ENCODE data around the gene TAPBP.

DNA sequence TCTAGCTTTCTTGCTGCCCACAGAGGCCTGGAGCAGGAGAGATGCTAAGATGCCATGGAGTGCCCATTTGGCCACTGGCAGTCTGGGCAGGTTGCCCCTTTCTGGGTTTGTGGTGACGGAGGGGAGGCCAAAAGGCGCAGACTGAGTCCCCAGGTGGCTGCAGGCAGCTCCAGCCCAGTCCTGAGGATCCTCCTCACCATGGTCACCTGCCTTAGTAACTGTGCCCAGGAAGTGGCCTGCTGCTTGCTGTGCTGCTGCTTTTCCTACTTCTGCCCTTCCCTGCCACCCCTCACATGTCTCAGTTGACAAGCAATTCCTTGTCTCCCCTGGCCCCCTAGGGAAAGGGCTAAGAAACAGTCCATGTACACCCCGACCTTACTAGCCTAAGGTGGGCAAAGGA is 42.4 kb upstream of the TAPBP start:
- TF ChIP-seq YY1 (IDR thresholded peaks at IDR 0.05; ENCODE audit: low read depth, low read length) (no peak), SP1 (IDR thresholded peaks at IDR 0.05; ENCODE audit: low read depth, low read length) (no peak), POLR2A (IDR thresholded peaks at IDR 0.05; ENCODE audit: control extremely low read depth in 1 of 2, low read depth in 2 of 2, low read length in 2 of 2) (no peak), SIN3A (conservative IDR thresholded peaks at IDR 0.05 in 1 of 2, IDR thresholded peaks at IDR 0.05 in 1 of 2; ENCODE audit: low read depth in 1 of 2, low read length in 2 of 2) (no peak), POLR2AphosphoS5 (IDR thresholded peaks at IDR 0.05; ENCODE audit: low read depth, low read length) (no peak), ZNF274 (IDR thresholded peaks at IDR 0.05; ENCODE audit: borderline replicate concordance, extremely low read depth, low read length) (no peak), EZH2 (IDR thresholded peaks at IDR 0.05; ENCODE audit: low read depth, low read length, severe bottlenecking) (no peak), RAD21 (IDR thresholded peaks at IDR 0.05 in 1 of 2, conservative IDR thresholded peaks at IDR 0.05 in 1 of 2; ENCODE audit: low read depth in 2 of 2, low read length in 2 of 2) (no peak), TAF1 (IDR thresholded peaks at IDR 0.05; ENCODE audit: low read depth, low read length) (no peak), GABPA (IDR thresholded peaks at IDR 0.05; ENCODE audit: borderline replicate concordance, insufficient read depth, low read length) (no peak), SIRT6 (IDR thresholded peaks at IDR 0.05; ENCODE audit: low read length) (no peak)
- TF ChIP-seq, protein P1, sequence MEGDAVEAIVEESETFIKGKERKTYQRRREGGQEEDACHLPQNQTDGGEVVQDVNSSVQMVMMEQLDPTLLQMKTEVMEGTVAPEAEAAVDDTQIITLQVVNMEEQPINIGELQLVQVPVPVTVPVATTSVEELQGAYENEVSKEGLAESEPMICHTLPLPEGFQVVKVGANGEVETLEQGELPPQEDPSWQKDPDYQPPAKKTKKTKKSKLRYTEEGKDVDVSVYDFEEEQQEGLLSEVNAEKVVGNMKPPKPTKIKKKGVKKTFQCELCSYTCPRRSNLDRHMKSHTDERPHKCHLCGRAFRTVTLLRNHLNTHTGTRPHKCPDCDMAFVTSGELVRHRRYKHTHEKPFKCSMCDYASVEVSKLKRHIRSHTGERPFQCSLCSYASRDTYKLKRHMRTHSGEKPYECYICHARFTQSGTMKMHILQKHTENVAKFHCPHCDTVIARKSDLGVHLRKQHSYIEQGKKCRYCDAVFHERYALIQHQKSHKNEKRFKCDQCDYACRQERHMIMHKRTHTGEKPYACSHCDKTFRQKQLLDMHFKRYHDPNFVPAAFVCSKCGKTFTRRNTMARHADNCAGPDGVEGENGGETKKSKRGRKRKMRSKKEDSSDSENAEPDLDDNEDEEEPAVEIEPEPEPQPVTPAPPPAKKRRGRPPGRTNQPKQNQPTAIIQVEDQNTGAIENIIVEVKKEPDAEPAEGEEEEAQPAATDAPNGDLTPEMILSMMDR (IDR thresholded peaks at IDR 0.05; ENCODE audit: control extremely low read depth in 1 of 3, insufficient read depth in 1 of 3, low read depth in 1 of 3, low read length in 3 of 3), result no peak
- TF ChIP-seq, protein P2, sequence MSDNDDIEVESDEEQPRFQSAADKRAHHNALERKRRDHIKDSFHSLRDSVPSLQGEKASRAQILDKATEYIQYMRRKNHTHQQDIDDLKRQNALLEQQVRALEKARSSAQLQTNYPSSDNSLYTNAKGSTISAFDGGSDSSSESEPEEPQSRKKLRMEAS (IDR thresholded peaks at IDR 0.05), result no peak

Data from H1 (cell line).